GM12891 (cell line): ENCODE data around the gene ASCL4.

ENCODE experiments used
- DNase-seq: peaks from one replicate; pipeline ENCODE4 v3.0.0; 2011; ENCODE audit warnings: low spot score; ENCODE audit not compliant: insufficient read length
- FAIRE-seq: peaks from 2 replicates; lab custom pipeline; 2011; peaks lifted over from hg19 to GRCh38; lab: Jason Lieb, UNC
- PAX5 ChIP-seq: IDR thresholded peaks from 2 replicates; pipeline ENCODE4 v1.6.1; 2011; ENCODE audit warnings: low read length, moderate library complexity, mild to moderate bottlenecking; ENCODE audit not compliant: insufficient read depth, severe bottlenecking
- POLR2A ChIP-seq: IDR thresholded peaks from 2 replicates; pipeline ENCODE4 v1.6.1; 2011; ENCODE audit warnings: low read depth, low read length, control low read depth
- POLR2AphosphoS5 ChIP-seq: IDR thresholded peaks from 2 replicates; pipeline ENCODE4 v1.6.1; 2011; ENCODE audit warnings: low read depth, low read length, control low read depth
- POU2F2 ChIP-seq: IDR thresholded peaks from 2 replicates; pipeline ENCODE4 v1.6.1; 2011; ENCODE audit warnings: low read depth, mild to moderate bottlenecking, control low read depth, low read length, moderate library complexity
- SPI1 ChIP-seq: IDR thresholded peaks from 2 replicates; pipeline ENCODE4 v1.6.1; 2011; ENCODE audit warnings: low read depth, low read length, control low read depth
- TAF1 ChIP-seq: IDR thresholded peaks from 2 replicates; pipeline ENCODE4 v1.6.1; 2011; ENCODE audit warnings: low read depth, low read length, control low read depth

ASCL4 gene

GRCh38 chr12:107759410-107759809 is 15.1 kb upstream of the ASCL4 start:
- no peak for TF ChIP-seq TAF1
- TF ChIP-seq PAX5 = no peak
- no peak for TF ChIP-seq POLR2AphosphoS5
- no peak for TF ChIP-seq POU2F2
- no peak for TF ChIP-seq SPI1
- no peak for TF ChIP-seq POLR2A
- no peak for FAIRE-seq
- no peak for DNase-seq

- no peak for TF ChIP-seq TAF1
- no peak for TF ChIP-seq SPI1
- no peak for TF ChIP-seq PAX5
- TF ChIP-seq POLR2AphosphoS5 = no peak; the same call in 1 of the 2 replicates
- no peak for TF ChIP-seq POU2F2
- no peak for TF ChIP-seq POLR2A
- DNase-seq = no peak
- peak; percentile 47 for FAIRE-seq
Observed at GRCh38 chr12:107760207-107760808, 14.2 kb upstream of the ASCL4 start.

GRCh38 chr12:107760809-107761501 is 13.5 kb upstream of the ASCL4 start, which contains the start of gene PRDM4:
PRDM4 (minus strand) TSS chr12:107761137; CDS start chr12:107760515, 622 bp downstream.
- no peak for TF ChIP-seq TAF1
- TF ChIP-seq PAX5 = no peak
- no peak; the same call in 1 of the 2 replicates for TF ChIP-seq POU2F2
- no peak for TF ChIP-seq SPI1
- peak; percentile 84 for TF ChIP-seq POLR2A
- TF ChIP-seq POLR2AphosphoS5 = peak; percentile 65; the same call in 1 of the 2 replicates
- peak; percentile 95 for FAIRE-seq
- peak; percentile 92 for DNase-seq

GRCh38 chr12:107761502-107761904 is 13.0 kb upstream of the ASCL4 start:
- TF ChIP-seq POLR2A = no peak
- TF ChIP-seq POU2F2 = no peak
- no peak for TF ChIP-seq PAX5
- no peak for TF ChIP-seq TAF1
- TF ChIP-seq SPI1 = no peak
- TF ChIP-seq POLR2AphosphoS5 = no peak
- no peak for DNase-seq
- FAIRE-seq = no peak

- no peak for FAIRE-seq
- TF ChIP-seq PAX5 = no peak
- TF ChIP-seq SPI1 = no peak
- TF ChIP-seq POU2F2 = no peak
- no peak for DNase-seq
Observed at GRCh38 chr12:107762874-107763273, 11.6 kb upstream of the ASCL4 start.

- DNase-seq (no peak), FAIRE-seq (no peak)
- TF ChIP-seq POLR2AphosphoS5 = no peak
- no peak for TF ChIP-seq TAF1
- no peak for TF ChIP-seq POLR2A
- no peak for TF ChIP-seq SPI1
- no peak for TF ChIP-seq POU2F2
- TF ChIP-seq PAX5 = no peak
Observed at GRCh38 chr12:107764626-107765025, 9.9 kb upstream of the ASCL4 start.

- TF ChIP-seq POLR2A = no peak
- no peak for TF ChIP-seq TAF1
- no peak for TF ChIP-seq POLR2AphosphoS5
- TF ChIP-seq PAX5 = no peak
- TF ChIP-seq SPI1 = no peak
- TF ChIP-seq POU2F2 = no peak
- DNase-seq (no peak), FAIRE-seq (no peak)
Observed at GRCh38 chr12:107765316-107765715, 9.2 kb upstream of the ASCL4 start.

- FAIRE-seq (no peak), DNase-seq (no peak)
- TF ChIP-seq POLR2A (no peak), POLR2AphosphoS5 (no peak), TAF1 (no peak), SPI1 (no peak), PAX5 (no peak), POU2F2 (no peak)
Observed at GRCh38 chr12:107767466-107767865, 7.0 kb upstream of the ASCL4 start.

GRCh38 chr12:107775093-107775721 is 703 bp downstream of the ASCL4 start:
- no peak for TF ChIP-seq POU2F2
- TF ChIP-seq POLR2A = no peak
- no peak for TF ChIP-seq SPI1
- no peak for TF ChIP-seq PAX5
- no peak for TF ChIP-seq TAF1
- no peak for TF ChIP-seq POLR2AphosphoS5
- FAIRE-seq = peak; percentile 56
- peak; percentile 23 for DNase-seq

- FAIRE-seq (no peak), DNase-seq (no peak)
- no peak for TF ChIP-seq POLR2A
- no peak for TF ChIP-seq PAX5
- no peak for TF ChIP-seq SPI1
- TF ChIP-seq POLR2AphosphoS5 = no peak
Observed at GRCh38 chr12:107776171-107776570, 1.7 kb downstream of the ASCL4 start.
